ENCODE data around the gene KIF1C.

DNA sequence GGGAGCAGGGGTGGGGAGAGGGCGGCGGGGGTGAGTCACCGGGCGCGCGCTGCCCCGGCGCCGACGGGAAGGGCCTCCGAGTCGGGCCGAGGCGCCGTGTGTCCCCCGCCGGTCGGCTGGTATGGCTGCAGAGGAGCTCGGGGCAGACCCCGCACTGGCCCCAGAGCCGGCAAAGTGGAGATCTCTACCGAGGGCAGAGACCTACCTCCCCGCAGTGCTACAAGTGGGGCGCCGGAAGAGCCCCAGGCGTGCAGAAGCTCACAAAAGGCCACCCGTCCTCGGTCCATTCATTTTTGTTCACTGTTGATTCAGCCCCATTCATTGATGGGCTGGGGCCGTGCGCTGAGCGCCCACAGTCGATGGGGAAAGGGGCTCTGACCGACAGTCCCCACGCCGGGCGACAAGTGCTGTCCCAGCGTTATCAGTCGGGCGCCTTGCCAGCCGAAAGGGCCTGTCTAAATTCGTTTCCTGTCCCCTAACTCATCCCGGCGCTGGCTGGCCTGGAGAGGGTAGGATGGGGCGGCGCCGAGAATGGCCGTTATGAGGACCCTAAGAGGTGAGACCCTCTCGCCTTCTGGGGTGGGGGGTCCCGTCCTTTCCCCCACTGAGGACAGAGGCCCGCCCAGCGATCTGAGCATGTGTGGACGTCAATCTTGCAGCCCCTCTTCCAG lies 47.5 kb upstream of the KIF1C start:
- TF ChIP-seq, protein P1, sequence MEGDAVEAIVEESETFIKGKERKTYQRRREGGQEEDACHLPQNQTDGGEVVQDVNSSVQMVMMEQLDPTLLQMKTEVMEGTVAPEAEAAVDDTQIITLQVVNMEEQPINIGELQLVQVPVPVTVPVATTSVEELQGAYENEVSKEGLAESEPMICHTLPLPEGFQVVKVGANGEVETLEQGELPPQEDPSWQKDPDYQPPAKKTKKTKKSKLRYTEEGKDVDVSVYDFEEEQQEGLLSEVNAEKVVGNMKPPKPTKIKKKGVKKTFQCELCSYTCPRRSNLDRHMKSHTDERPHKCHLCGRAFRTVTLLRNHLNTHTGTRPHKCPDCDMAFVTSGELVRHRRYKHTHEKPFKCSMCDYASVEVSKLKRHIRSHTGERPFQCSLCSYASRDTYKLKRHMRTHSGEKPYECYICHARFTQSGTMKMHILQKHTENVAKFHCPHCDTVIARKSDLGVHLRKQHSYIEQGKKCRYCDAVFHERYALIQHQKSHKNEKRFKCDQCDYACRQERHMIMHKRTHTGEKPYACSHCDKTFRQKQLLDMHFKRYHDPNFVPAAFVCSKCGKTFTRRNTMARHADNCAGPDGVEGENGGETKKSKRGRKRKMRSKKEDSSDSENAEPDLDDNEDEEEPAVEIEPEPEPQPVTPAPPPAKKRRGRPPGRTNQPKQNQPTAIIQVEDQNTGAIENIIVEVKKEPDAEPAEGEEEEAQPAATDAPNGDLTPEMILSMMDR (conservative IDR thresholded peaks at IDR 0.05): no peak
- TF ChIP-seq ZFX (IDR thresholded peaks at IDR 0.05): peak; percentile 40; the same call in 1 of the 2 replicates

All from C4-2B (cell line).